MM.1S (cell line): ENCODE data around the gene ACRBP.

ENCODE experiments used
- EZH2 ChIP-seq: fragments of 300-600 bp; sonication (generic); optimal IDR thresholded peaks from 2 replicates; pipeline ENCODE3; 2017; ENCODE audit warnings: low read depth, mild to moderate bottlenecking, antibody characterized with exemption, low read length, mixed read lengths
- EZH2phosphoT487 ChIP-seq: fragments of 300-600 bp; sonication (generic); IDR thresholded peaks from 2 replicates; pipeline ENCODE4 v1.6.1; 2018; ENCODE audit warnings: antibody characterized with exemption, low read length
- TF ChIP-seq, protein P1 (sequence below): fragments of 300-600 bp; sonication (generic); IDR thresholded peaks from 2 replicates; pipeline ENCODE4 v1.5.1; 2016; ENCODE audit warnings: antibody characterized with exemption, low read length, mixed read lengths

DNA sequence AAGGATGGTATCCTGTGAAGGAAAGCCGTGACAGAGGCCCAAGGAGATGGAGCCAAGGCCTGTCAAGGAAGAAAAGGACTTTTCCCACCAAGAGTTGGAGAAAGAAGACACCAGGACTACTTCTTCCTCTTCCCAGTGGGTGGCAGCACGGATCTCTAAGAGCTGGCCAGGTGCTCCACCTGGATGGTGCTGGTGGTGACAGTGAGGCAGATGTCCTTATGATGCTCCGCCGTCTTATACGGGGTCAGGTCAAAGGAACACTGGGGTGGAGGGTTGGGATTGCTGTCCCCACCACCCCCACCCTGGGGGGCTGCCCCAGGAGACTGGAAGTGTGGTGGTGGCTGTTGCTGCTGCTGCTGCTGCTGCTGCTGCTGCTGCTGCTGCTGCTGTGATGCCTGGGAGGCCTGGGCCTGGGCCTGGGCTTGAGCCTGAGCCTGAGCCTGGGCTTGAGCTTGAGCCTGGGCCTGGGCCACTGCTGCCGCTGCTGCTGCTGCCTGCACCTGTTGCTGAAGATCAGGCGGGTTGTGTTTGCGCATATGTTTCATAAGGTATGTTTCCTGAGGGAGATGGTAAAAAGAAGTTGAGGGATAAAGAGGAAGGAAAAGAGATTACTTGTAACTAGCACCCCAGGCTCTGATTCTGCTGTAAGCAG is 20.5 kb upstream of the ACRBP start:
- TF ChIP-seq, protein P1, sequence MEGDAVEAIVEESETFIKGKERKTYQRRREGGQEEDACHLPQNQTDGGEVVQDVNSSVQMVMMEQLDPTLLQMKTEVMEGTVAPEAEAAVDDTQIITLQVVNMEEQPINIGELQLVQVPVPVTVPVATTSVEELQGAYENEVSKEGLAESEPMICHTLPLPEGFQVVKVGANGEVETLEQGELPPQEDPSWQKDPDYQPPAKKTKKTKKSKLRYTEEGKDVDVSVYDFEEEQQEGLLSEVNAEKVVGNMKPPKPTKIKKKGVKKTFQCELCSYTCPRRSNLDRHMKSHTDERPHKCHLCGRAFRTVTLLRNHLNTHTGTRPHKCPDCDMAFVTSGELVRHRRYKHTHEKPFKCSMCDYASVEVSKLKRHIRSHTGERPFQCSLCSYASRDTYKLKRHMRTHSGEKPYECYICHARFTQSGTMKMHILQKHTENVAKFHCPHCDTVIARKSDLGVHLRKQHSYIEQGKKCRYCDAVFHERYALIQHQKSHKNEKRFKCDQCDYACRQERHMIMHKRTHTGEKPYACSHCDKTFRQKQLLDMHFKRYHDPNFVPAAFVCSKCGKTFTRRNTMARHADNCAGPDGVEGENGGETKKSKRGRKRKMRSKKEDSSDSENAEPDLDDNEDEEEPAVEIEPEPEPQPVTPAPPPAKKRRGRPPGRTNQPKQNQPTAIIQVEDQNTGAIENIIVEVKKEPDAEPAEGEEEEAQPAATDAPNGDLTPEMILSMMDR = peak; percentile 19
- TF ChIP-seq EZH2 (no peak), EZH2phosphoT487 (no peak)
